Panc1 (cell line): ENCODE measurements around the gene ARHGAP20. TPM values are rescaled to one million over a fixed set of nuclear protein-coding genes. Genes with fewer than 3 reads are reported as not detected.

Experiments
- ATAC-seq: fragments of 200-7000 bp; cut with Tn5 transposase; 2 replicates; pipeline ENCODE4 v1.9.1; 2020; ENCODE audit warnings: mild to moderate bottlenecking, moderate library complexity
- BruUV-seq: library from RNA; stranded (reverse); fragments of 400-500 nt; replicated peaks from 2 replicates; lab custom pipeline; 2021; lab: Mats Ljungman, UMichigan
- CTCF ChIA-PET: fragments of 300-600 bp; sonication (Branson Sonifier 250); formaldehyde crosslinking; loops from one replicate; lab custom pipeline; 2022; ENCODE audit warnings: antibody characterized with exemption; lab: Charles Lee
- POLR2A ChIA-PET: fragments of 300-600 bp; sonication (Branson Sonifier 250); formaldehyde crosslinking; loops from one replicate; lab custom pipeline; 2022; ENCODE audit warnings: antibody characterized with exemption; lab: Charles Lee
- DNase-seq: peaks from one replicate; pipeline ENCODE4 v3.0.0-alpha.2; 2010; ENCODE audit warnings: low read depth, low spot score
- H3K27ac ChIP-seq: 2 replicates; pipeline ENCODE4 v1.5.1; 2011; ENCODE audit warnings: mild to moderate bottlenecking, low read length, inconsistent platforms
- H3K27me3 ChIP-seq: fragments of 200-500 bp; sonication (Bioruptor generic); 2 replicates; pipeline ENCODE4 v1.6.0; 2014; ENCODE audit warnings: low read length, inconsistent platforms; ENCODE audit not compliant: control insufficient read depth, insufficient read depth
- H3K36me3 ChIP-seq: fragments of 200-500 bp; sonication (Bioruptor generic); 2 replicates; pipeline ENCODE4 v1.5.1; 2014; ENCODE audit warnings: inconsistent platforms, mild to moderate bottlenecking, low read length, moderate library complexity; ENCODE audit not compliant: control insufficient read depth, insufficient read depth
- H3K4me1 ChIP-seq: 2 replicates; pipeline ENCODE4 v1.5.1; 2011; ENCODE audit warnings: inconsistent platforms, mild to moderate bottlenecking, low read length, moderate library complexity; ENCODE audit not compliant: control insufficient read depth, insufficient read depth
- H3K4me3 ChIP-seq, 2 experiments: 2 replicates each; pipeline ENCODE4 v1.5.1; 2011 to 2012; ENCODE audit warnings: low read depth in 2 of 2, low read length in 2 of 2, mild to moderate bottlenecking in 2 of 2, inconsistent platforms in 1 of 2, moderate library complexity in 1 of 2
- H3K9me3 ChIP-seq: fragments of 200-500 bp; sonication (Bioruptor generic); 2 replicates; pipeline ENCODE4 v1.5.1; 2014; ENCODE audit warnings: low read depth, mild to moderate bottlenecking, inconsistent platforms, low read length, moderate library complexity; ENCODE audit not compliant: control insufficient read depth, insufficient read depth
- POLR2AphosphoS5 ChIP-seq: IDR thresholded peaks from 2 replicates; pipeline ENCODE4 v1.6.1; 2012; ENCODE audit warnings: mild to moderate bottlenecking, low read depth, low read length, moderate library complexity
- SIN3A ChIP-seq: IDR thresholded peaks from 2 replicates; pipeline ENCODE4 v1.6.1; 2012; ENCODE audit warnings: low read depth, mild to moderate bottlenecking, low read length, moderate library complexity, borderline replicate concordance; ENCODE audit not compliant: insufficient read depth
- TCF7L2 ChIP-seq: IDR thresholded peaks from 2 replicates; pipeline ENCODE4 v1.6.1; 2011; ENCODE audit warnings: mild to moderate bottlenecking, low read depth, low read length, inconsistent platforms
- in situ Hi-C: cut with HindIII; loops from 2 replicates; pipeline ENCODE4 v1.10.0; 2016; ENCODE audit warnings: low sequenced_read_pairs, low pct_unique_long_range_greater_than_20kb
- intact Hi-C: fragments of 100-400 bp; cut with micrococcal nuclease; formaldehyde crosslinking; loops from one replicate; pipeline ENCODE4 v1.10.0; 2022; ENCODE audit not compliant: unreplicated experiment
- total RNA-seq: library from RNA; stranded (reverse); gene quantifications from one replicate; pipeline ENCODE4 v1.2.1, GENCODE V29; 2021; ENCODE audit not compliant: unreplicated experiment
- TF ChIP-seq, protein P1 (sequence below): fragments of 450-650 bp; IDR thresholded peaks from 2 replicates; pipeline ENCODE4 v1.5.1; 2017; ENCODE audit warnings: mild to moderate bottlenecking
- TF ChIP-seq, protein P2 (sequence below), 2 experiments: IDR thresholded peaks; 2 replicates each; pipeline ENCODE4 v1.6.1; 2011 to 2012; ENCODE audit warnings: low read depth in 2 of 2, control low read depth in 1 of 2, low read length in 1 of 2, mild to moderate bottlenecking in 1 of 2, moderate library complexity in 1 of 2; ENCODE audit not compliant: insufficient read depth in 1 of 2

Gene ARHGAP20
- total RNA-seq, 1 experiment from 2014 or later, result 0.05 TPM

DNA sequence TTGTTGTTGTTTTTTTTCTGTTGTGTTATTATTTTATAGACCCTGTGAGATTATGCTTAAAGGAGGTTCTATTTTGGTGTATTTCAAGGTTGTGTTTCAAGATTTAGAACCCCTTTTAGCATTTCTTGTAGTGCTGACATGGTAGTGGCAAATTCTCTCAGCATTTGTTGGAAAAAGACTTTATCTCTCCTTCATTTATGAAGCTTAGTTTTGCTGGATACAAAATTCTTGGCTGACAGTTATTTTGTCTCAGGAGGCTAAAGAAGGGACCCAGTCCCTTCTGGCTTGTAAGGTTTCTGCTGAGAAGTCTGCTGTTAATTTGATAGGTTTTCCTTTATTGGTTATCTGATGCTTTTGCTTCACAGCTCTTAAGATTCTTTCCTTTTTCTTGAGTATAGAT is 40.7 kb upstream of the ARHGAP20 start:
- CTCF ChIA-PET, result no interaction called here
- intact Hi-C loops (no loop called here), in situ Hi-C loops (no loop called here)
- no peak overlapping the region for H3K4me3 ChIP-seq
- no peak for TF ChIP-seq TCF7L2
- TF ChIP-seq, protein P1, sequence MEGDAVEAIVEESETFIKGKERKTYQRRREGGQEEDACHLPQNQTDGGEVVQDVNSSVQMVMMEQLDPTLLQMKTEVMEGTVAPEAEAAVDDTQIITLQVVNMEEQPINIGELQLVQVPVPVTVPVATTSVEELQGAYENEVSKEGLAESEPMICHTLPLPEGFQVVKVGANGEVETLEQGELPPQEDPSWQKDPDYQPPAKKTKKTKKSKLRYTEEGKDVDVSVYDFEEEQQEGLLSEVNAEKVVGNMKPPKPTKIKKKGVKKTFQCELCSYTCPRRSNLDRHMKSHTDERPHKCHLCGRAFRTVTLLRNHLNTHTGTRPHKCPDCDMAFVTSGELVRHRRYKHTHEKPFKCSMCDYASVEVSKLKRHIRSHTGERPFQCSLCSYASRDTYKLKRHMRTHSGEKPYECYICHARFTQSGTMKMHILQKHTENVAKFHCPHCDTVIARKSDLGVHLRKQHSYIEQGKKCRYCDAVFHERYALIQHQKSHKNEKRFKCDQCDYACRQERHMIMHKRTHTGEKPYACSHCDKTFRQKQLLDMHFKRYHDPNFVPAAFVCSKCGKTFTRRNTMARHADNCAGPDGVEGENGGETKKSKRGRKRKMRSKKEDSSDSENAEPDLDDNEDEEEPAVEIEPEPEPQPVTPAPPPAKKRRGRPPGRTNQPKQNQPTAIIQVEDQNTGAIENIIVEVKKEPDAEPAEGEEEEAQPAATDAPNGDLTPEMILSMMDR, result no peak
- TF ChIP-seq, protein P2, sequence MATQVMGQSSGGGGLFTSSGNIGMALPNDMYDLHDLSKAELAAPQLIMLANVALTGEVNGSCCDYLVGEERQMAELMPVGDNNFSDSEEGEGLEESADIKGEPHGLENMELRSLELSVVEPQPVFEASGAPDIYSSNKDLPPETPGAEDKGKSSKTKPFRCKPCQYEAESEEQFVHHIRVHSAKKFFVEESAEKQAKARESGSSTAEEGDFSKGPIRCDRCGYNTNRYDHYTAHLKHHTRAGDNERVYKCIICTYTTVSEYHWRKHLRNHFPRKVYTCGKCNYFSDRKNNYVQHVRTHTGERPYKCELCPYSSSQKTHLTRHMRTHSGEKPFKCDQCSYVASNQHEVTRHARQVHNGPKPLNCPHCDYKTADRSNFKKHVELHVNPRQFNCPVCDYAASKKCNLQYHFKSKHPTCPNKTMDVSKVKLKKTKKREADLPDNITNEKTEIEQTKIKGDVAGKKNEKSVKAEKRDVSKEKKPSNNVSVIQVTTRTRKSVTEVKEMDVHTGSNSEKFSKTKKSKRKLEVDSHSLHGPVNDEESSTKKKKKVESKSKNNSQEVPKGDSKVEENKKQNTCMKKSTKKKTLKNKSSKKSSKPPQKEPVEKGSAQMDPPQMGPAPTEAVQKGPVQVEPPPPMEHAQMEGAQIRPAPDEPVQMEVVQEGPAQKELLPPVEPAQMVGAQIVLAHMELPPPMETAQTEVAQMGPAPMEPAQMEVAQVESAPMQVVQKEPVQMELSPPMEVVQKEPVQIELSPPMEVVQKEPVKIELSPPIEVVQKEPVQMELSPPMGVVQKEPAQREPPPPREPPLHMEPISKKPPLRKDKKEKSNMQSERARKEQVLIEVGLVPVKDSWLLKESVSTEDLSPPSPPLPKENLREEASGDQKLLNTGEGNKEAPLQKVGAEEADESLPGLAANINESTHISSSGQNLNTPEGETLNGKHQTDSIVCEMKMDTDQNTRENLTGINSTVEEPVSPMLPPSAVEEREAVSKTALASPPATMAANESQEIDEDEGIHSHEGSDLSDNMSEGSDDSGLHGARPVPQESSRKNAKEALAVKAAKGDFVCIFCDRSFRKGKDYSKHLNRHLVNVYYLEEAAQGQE (IDR thresholded peaks at IDR 0.05; ENCODE audit: insufficient read depth in 1 of 2, low read depth in 2 of 2, low read length in 1 of 2), result no peak
- TF ChIP-seq POLR2AphosphoS5, result no peak
- no peak for TF ChIP-seq SIN3A
- no peaks in the 10 kb centered on the region for H3K4me1 ChIP-seq
- H3K27me3 ChIP-seq, result no peaks in the 10 kb centered on the region
- ATAC-seq, result no peak
- H3K27ac ChIP-seq, result no peak overlapping the region
- H3K36me3 ChIP-seq, result no peaks in the 10 kb centered on the region
- no peak for DNase-seq
- POLR2A ChIA-PET, result no interaction called here
- no peaks in the 10 kb centered on the region for H3K9me3 ChIP-seq
- no TSS peak for BruUV-seq

DNA sequence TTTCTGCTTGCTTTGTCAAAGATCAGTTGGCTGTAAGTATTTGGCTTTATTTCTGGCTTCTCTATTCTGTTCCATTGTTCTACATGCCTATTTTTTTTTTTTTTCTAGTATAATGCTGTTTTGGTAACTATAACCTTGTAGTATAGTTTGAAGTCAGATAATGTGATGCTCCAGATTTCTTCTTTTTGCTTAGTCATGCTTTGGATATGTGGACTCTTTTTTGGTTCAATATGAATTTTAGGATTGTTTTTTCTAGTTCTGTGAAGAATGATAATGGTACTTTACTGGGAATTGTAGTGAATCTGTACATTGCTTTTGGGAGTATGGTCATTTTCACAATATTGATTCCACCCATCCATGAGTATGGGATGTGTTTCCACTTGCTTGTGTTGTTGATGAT is 37.9 kb upstream of the ARHGAP20 start:
- in situ Hi-C loops, result no loop called here
- H3K27me3 ChIP-seq, result no peaks in the 10 kb centered on the region
- ATAC-seq (no peak), DNase-seq (no peak)
- ChIA-PET CTCF (no interaction called here), POLR2A (no interaction called here)
- TF ChIP-seq POLR2AphosphoS5, result no peak
- TF ChIP-seq TCF7L2, result no peak
- TF ChIP-seq, protein P1, result no peak
- TF ChIP-seq SIN3A, result no peak
- TF ChIP-seq, protein P2 (IDR thresholded peaks at IDR 0.05; ENCODE audit: insufficient read depth in 1 of 2, low read depth in 2 of 2, low read length in 1 of 2), result no peak
- no peaks in the 10 kb centered on the region for H3K36me3 ChIP-seq
- BruUV-seq, result no TSS peak
- no peaks in the 10 kb centered on the region for H3K9me3 ChIP-seq
- no peak overlapping the region for H3K27ac ChIP-seq
- intact Hi-C loops, result no loop called here
- H3K4me1 ChIP-seq, result no peaks in the 10 kb centered on the region
- no peak overlapping the region for H3K4me3 ChIP-seq
